Loucy (cell line): ENCODE results near the gene BCAT1.

ENCODE experiments used
- EZH2phosphoT487 ChIP-seq: fragments of 200-600 bp; IDR thresholded peaks from 2 replicates; pipeline ENCODE4 v1.6.1; 2018; ENCODE audit warnings: antibody characterized with exemption, mild to moderate bottlenecking, moderate library complexity, borderline replicate concordance
- TF ChIP-seq, protein P1 (sequence below): fragments of 200-600 bp; sonication (generic); conservative IDR thresholded peaks from 2 replicates; pipeline ENCODE4 v1.5.1; 2014; ENCODE audit warnings: mild to moderate bottlenecking, antibody characterized with exemption, low read length

DNA sequence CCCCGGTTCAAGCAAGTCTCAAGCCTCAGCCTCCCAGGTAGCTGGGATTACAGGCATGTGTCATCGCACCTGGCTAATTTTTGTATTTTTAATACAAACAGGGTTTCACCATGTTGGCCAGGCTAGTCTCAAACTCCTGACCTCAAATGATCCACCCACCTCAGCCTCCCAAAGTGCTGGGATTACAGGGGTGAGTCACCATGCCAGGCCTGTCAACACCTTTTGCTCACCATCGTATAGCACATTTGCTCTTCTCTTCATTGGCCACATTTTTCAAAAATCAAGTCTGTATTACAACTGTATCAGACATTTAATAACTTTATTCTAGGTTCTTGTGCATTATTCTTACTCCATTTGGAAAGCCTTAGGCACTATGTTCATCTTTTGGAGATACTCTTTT lies 50.3 kb downstream of the BCAT1 start:
- TF ChIP-seq, protein P1, sequence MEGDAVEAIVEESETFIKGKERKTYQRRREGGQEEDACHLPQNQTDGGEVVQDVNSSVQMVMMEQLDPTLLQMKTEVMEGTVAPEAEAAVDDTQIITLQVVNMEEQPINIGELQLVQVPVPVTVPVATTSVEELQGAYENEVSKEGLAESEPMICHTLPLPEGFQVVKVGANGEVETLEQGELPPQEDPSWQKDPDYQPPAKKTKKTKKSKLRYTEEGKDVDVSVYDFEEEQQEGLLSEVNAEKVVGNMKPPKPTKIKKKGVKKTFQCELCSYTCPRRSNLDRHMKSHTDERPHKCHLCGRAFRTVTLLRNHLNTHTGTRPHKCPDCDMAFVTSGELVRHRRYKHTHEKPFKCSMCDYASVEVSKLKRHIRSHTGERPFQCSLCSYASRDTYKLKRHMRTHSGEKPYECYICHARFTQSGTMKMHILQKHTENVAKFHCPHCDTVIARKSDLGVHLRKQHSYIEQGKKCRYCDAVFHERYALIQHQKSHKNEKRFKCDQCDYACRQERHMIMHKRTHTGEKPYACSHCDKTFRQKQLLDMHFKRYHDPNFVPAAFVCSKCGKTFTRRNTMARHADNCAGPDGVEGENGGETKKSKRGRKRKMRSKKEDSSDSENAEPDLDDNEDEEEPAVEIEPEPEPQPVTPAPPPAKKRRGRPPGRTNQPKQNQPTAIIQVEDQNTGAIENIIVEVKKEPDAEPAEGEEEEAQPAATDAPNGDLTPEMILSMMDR = no peak
- no peak for TF ChIP-seq EZH2phosphoT487
